SH-SY5Y (cell line): Measurements from ENCODE around the gene SHROOM2.

Experiments used
- GATA2 ChIP-seq: IDR thresholded peaks from 2 replicates; pipeline ENCODE4 v1.6.1; 2011; ENCODE audit warnings: mild to moderate bottlenecking, low read depth, low read length
- GATA3 ChIP-seq: IDR thresholded peaks from 2 replicates; pipeline ENCODE4 v1.6.1; 2011; ENCODE audit warnings: low read depth, mild to moderate bottlenecking, low read length, moderate library complexity

DNA sequence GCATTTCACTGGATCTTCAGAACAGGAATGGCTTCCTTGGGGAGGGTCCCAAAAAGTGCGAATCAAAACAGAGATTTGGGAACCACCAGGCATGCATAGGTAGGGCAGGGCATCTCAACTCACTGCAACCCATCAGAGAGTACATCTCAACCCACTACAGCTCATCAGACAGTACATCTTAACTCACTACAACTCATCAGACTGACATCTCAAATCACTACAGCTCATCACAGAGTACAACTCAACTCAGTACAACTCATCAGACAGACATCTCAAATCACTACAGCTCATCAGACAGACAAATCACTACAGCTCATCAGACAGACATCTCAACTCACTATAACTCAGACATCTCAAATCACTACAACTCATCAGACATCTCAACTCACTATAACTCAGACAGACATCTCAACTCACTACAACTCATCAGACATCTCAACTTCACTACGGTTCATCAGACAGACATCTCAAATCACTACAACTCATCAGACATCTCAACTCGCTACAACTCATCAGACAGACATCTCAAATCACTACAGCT lies 133.5 kb downstream of the SHROOM2 start:
- no peak for TF ChIP-seq GATA2
- no peak for TF ChIP-seq GATA3
